NCI-H748 (cell line): ENCODE data around the gene ASCC2.

Experiments
- DNase-seq: peaks from one replicate; lab custom pipeline; 2025; ENCODE audit not compliant: unreplicated experiment; lab: John Stamatoyannopoulos, UW

The ASCC2 gene

DNA sequence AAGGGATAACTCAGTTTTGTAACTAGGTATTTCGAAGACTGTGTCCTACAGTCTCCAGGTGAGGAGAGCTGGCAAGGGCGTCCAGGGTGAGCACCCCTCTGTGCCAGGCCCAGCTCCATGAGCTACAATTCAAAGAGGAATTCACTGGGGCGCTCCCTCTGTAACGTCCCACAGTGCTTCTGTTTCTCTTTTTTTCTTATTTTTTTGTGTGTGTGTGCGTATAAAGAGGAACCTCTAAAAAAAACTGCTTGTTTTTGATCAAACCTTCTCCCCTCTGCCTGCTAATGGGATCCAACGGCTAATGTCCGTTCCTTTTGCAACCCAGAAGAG, 17.1 kb downstream of the ASCC2 start:
- DNase-seq, result no peak

DNA sequence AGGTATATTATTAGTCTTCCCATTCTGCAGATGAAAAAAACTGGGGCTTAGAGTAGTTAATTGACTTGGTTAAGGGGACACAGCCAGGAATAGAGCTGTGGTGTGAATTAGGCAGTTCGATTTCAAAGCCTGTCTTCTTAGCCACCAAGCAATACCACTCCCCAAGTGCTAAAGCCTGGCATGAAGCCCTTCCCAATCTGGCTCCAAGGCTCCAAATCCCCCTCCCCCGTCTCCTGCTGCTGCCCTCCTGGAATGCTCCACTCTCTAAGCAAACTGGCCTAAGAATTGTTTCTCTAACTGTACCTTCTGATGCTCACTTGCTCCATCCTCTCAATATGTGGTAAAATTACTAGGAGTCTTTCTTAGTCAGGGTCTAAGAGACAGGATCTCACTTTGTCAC, 18.6 kb downstream of the ASCC2 start:
- DNase-seq, result no peak

DNA sequence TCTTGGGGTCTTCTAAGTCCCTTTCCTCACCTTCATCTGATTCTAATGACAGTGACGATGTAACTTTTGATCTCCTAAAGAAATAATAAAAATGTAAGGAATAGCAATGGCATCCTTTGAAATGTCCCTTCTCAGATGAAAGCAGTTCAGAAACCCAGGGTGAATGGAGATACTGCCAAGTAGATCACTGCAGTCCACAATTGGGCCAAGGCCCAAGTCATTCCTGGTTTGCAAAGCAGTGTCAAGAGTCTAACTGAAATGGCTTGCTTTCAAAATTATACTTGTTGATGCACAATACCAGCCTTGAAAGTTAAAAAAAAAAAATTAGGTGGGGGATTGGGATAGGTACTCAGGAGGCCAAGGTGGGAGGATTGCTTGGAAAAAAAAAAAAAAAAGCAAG, 20.4 kb downstream of the ASCC2 start:
- DNase-seq, result no peak

DNA sequence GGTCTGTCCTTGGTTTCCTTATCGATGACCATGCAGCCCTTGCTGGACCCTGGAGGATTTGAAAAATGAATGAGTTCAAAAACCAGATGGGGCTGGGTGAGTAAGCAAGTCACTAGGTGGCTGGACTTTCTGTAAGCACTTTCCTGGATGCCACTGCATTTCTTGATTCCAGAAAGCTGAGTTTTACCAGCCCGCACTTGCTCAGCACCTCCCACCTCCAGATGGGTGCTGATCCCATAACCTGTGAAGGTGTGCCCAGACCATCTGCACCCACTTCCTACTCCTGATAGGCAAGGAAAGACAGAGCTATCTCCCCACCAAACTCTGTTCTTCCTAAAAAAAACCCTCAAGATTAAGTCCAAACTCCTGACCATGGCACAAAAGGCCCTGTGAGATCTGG, 21.1 kb downstream of the ASCC2 start:
- DNase-seq, result no peak

DNA sequence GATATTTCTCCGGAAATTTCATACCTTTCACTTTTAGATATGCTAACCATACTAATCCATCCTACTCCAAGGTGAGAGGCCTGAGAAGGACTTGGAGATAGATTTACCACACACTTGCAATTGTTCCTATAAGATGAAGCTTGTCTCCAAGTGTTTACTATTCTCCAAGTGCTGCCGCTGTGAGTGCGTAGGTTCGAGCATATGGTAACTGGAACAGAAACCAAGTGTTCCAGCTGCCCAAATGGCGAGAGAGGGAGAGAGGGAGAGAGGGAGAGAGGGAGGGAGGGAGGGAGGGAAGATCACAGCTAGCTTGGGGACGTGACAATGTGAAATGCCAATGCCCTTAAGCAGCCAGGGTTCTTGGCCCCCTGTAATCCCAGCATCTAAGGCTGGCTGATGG, 21.5 kb downstream of the ASCC2 start:
- DNase-seq, result no peak

DNA sequence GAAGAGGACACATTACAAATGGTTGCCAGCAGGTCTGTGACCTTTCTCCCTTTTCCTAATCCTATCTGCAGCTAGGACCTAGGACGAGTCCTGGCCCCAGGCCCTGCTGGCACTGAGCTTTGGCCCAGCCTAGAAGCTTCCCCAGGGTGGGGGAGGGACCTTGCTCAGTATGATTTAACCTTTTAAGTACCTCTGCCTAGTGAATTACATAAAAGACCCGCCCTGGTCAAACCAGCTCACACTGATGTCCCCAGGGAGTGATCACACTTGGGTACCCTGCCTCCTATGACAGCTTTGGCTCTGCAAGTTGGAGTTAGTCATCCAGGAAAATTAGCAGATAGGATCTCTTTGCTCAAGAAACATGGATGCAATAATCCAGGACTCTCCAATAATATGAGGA, 21.9 kb downstream of the ASCC2 start:
- DNase-seq, result no peak

DNA sequence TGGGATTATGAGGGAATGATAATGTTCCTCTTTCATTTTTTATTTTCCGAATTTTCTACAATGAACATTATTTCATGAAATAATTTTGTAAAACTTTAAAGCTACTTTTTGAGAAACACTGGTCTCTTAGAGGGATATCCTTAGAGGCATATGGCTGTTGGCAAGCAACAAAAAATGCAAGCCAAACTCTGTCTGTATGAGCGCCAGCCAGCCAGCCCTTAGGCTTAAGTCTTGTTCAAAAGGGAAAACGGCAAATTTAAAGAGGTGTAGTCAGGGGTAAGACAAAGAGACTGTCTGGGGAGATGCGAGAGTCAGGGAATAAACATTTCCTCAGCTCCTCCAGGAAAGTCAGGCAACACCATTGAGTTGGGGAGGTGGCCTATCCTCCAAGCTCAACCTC, 22.5 kb downstream of the ASCC2 start:
- DNase-seq, result no peak

DNA sequence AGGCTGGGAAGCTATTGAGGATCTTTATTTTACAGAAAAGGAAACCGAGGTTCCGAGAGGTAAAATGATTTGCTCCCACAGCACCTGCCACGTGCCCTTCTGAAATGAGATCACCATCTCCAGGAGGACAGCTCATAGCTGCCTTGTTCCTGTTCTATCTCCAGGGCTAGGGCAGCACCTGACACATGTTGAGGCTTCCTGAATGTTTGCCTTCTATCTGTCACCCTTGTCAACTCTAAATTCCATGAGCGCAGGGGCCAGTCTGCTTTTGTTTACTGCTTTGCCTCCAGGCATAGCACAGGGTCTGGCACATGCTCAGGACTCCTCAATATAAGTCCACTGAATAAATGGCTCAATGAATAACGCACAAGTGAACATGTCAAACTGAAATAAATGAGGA, 24.1 kb downstream of the ASCC2 start:
- DNase-seq, result no peak

DNA sequence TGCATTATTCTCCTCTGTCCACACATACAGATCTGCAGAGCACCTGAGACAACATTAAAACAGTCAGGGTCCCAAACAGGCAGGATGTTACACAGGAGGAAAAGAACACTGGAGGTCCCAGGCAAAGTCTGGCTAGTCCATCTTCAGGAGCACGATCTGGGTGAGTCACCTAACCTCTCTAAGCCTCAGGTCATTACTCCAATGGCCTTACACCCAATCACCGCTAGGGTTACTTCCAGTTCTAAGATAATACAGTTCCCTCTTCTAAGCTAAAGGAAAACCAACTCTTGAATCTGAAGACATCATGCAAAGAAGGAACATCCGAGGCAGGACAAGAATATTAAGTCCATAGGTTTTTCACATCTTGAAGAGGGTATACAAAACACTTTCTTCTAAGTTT, 24.5 kb downstream of the ASCC2 start:
- no peak for DNase-seq

DNA sequence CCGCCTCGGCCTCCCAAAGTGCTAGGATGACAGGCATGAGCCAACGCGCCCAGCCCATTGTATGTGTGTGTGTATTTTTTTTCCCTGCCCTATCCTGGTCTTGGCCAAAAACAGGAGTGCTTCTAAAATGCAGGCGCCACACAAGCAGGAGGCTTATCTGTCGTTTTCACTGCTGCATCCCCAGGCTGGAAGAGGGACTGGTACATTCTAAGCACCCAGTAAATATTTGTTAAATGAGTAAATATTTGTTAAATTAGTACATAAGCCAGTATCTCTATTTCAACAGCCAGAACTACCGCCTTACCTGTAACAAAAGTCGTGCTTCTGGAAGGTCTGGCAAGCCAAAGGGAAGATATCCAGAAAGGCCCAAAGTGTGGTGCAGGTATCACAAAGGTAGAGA, 24.9 kb downstream of the ASCC2 start:
- no peak for DNase-seq

DNA sequence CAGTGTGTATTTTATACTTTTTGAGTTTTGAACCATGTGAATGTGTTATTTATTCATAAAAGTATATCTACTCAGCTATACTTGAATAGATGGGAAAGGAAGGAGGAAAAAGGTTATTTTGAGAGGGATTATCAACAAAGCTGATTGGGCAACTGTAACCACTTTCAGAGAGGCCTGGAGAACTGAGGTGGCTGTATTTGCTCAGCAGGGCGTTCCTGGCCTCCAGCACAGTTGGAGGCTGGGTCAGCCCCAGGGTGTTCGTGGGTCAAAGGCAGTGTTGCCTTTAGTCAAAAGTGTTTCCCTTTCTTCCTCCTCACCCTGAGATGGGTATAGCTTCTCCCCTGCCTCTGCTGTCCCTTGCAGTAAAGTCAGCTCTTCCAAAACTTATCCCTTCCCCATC, 26.7 kb downstream of the ASCC2 start:
- DNase-seq, result no peak

DNA sequence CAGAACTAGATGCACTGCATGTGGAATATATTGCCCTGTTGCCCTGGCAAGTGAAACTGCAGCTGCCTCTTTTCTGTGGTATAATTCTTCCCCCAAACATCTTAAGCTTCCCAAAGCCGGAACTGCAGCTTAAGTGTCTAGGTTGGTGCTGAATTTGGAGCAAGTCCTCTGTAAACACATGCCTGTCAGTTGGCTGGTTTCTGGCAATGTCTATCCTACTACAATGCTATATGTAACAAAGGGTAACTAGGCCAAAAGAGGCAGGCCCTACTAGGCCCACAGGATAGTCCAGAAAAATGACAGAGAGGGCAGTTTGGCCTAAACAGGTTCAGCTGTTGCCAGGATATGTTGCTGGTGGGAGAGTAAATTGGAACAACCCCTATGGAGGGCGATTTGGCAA, 27.9 kb downstream of the ASCC2 start:
- DNase-seq, result no peak

DNA sequence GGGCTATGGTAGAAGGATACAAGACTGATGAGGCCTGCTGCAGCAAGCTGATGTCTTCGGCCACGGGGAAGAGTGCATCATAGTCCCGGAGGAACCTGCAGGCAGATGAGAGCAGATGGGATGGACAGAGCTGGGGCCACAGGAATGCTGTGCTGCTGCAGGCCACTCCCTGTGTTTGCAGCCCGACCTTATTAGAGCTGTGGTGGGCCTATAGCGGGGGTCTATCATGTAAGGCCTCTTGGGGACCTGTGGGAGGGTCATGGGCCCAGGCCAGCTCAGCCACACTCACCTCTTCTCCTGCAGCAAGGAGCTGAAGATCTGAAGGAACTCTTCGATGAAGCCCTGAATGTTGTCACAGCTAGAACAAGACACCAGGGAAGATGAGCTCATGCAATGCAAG, 31.9 kb downstream of the ASCC2 start:
- DNase-seq, result no peak

DNA sequence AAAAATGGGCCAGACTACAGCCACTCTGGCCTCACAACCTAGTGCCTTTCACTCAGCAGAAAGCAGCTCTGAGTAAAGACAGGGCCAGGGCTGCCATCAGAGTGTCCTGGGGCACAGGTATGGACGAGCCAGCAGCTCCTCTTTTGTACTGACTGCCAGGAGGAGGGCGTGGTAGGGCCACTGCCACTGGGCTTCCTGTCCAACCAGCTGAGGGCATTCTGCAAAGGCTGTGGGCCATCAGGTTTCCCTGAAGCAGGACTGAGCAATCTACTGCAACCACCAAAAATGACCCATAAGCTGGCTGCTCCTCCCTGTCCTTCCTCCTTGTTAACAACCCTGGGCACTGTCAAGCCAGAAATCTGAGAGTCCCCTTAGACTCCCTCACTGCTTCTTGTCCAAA, 33.1 kb downstream of the ASCC2 start:
- DNase-seq, result no peak

DNA sequence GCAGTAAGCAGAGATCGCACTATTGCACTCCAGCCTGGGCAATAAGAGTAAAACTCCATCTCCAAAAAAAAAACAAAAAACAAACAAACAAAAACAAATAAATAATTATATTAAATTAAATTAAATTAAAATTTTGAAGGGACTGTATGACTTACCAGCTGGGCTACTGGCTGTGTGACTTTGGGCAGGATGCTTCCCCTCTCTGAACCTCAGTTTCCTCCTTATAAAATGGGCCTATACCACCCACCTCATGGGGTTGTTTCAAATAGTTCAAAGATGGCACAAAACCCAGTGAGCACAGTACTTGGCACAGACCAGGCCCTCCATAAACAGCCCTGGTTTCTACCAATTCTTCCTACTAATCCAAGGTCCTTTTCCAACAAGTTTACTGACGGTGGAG, 34.9 kb downstream of the ASCC2 start:
- DNase-seq, result no peak

DNA sequence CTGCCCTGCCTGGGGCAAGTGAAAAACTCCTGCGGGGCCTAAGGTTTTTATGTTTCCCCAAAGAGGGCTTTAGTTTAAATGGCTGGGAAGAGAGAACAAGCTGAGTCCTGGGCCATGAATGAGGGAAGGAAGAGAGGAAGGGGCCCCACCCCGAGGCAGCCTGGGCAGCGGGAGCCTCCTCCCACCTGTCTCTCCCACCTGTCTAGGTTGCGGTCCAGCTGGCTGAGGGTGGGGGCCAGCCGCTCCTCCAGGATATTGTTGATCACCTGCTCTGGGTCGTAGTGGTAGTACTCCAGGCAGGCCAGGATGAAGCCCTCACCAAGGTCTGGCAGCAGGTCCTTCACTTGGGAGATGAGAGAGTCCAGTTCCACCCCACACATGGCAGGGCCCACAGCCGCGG, 36.3 kb downstream of the ASCC2 start:
- no peak for DNase-seq

DNA sequence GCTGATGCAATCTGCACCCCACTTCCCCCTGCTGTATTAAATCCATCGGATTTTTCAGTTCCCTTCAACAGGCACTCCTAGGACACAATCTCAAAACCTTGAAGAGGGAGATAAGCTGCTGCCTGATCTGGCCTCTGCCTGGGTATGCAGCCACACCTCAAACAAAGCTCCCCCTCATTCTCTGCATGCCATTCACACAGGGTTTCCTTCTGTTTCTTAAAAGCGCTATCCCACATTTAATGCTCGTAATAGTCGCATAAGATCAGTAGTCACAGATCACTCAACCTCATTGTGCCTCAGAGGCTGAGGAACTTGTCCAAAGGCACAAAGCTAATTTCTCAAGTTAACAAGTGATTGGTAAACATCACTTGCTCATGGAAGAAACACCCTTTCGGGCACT, 36.9 kb downstream of the ASCC2 start:
- no peak for DNase-seq

DNA sequence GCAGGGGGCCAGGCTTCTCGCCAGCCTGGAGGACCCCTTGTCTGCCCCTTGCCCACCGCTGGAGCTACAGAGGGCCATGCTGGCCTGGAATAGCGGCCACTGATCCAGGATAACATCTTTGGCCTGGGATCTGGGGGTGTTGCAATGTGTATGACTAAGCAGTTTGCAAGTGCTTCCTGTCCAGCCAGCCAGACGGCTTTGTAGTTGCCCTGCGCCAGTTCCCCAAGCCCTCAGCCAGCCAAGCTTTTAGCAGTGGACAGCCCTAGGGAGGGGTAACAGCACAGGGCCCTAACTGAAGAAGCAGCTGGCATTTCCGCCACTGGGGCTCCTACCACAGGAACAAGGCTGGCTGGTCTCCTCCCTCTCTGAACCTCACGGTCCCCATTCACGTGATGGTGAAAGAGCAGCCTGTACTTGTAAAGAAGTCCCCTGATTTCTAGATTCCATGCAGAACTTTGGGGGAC, 38.8 kb downstream of the ASCC2 start:
- DNase-seq, result no peak

DNA sequence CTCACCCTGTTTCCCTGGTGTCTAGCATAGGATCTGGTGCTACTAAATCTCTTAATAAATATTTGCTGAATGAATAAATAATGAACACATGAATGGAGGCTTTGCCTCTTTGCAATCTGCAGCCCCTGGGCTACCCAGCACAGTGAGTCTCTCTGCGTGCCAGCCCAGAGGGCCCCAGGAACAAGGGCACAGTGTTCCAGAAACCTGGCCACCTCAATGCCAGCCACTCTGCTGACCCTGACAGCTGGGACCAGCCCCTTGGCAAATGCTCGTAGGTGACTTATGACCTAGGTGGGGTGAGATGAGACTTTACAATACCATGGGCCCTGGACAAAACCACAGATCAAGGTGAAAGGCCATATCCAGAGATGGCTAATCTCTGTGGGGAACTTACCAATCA, 39.3 kb downstream of the ASCC2 start:
- DNase-seq, result no peak

DNA sequence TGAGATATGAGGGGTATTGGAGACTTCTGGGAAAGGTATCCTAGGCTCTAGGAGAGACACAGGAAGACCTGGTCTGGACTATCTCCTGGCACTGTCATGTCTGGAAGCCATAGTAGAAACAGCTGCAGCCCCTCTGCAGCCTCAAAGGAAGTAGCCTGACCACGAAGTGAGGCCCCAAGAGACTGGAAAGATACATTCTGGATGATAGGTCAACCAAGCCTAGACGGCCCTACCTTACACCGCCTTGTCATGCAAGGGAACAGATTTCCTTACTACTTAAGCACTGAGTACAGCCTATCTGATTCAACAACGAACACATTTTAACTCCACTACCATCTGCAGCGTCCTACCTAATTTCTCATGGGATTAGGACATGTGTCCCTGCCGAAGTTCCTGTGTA, 39.8 kb downstream of the ASCC2 start:
- no peak for DNase-seq

DNA sequence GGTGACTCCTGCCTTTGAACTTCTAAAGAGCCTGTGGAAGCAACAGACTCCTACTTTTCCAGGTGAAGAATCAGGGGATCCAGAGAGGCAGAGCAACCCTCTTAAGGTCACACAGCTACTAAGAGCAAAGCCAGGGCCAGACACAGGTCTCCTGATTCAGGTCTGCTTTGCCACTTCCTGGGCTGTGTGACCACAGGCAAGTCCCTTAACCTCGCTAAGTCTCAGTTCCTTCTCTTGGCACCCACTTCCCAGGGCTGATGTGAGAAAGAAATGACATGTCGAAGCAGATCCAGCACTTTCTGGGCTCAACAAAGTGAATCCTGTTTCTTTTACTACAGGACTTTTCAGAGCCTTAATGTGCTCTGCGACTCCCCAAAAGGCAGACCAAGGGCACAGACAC, 40.7 kb downstream of the ASCC2 start:
- no peak for DNase-seq

DNA sequence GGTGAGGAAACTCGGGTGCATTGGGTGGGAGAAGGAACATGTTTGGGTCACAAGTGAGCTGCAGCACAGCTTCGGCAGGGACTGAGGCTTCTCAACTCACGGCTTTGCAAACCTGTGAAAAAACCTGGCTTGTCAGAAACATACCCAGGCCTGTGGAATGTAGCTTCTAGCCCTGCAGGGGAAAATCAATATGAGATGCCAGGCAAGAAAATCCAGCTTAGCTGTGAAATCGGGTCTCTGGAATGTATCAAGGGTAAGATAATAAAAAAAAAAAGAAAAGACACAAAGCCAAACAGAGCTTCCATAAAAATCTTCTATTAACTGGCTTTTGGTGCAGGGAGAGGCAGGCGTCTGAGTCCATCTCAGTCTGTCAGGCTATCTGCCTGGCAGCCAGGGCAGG, 42.4 kb downstream of the ASCC2 start:
- no peak for DNase-seq

DNA sequence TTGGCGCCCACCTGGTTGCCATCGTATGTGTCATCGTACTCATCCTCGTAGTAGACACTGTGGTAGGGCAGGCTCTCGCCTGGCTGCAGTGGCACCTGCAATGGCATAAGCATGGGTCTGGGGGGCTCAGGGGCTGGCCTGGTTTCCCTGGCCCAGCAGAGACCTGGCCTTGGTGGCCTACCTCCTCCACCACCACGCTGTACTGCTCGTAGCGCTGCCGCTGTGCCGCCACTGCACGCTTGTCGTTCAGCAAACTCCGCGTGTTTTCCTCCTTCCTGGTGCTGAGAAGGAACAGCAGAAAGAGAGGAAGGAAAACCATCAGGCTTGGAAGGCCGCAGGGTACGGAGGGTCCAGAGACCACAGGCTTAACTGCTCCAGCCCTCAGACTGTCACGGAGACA, 44.7 kb downstream of the ASCC2 start:
- no peak for DNase-seq

DNA sequence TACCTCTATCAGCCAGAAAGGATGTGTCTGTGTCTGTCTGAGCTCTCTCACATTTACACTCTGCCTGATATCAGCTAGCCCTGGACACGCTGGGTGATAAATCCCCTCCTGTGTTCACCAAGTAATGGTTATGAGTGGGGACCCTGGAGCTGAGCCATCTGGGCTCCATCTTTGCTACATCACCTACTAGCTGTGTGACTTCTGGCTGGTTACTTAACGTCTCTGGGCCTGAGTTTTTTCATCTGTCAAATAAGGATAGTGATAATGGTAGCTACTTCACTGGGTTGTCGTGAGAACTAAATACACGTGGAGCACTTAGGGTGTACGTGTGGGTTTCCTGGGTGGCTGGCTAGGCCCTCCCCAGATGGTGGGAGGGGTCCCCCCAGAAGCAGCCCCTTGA, 48.0 kb downstream of the ASCC2 start:
- no peak for DNase-seq
